ENCODE results near the gene GGT6.

GGT6 gene

DNA sequence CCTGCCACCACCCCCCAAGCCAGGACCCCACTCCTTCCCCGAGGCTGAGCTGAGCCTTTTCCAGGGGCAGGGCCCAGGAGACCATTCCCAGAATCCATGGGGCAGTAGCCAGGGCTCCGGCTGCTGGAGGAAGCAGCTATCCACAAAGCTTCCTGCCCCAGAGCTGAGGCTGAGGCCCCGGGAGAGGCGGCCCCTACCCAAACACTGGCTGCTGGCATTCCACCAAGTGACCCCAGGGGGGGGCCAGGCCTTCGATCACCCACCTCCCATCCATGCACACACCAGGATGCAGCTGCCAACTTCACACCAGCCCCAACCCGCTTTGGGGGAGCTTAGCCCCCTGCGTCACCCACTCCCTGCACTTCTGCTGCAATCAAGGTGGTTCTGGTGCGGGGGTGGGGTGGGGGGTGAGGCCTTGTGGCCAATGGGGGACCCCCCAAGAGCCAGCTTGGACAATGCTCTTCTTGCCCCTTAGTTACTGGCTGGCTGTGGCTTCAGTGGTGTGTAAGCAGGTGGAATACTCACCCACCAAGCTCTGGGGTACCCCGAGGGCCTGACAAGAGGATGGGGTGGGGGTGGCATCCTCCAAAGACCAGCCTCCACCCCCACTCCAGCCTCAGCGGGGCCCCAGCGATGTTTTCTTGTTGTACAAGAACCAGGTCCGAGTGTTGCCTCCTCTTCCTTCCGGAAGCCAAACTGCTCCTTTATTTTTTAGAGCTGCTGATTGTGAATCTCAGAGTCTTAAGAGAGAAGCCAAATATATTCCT lies 22.0 kb downstream of the GGT6 start:
- no peaks in the 10 kb centered on the region for H3K9me2 ChIP-seq (ENCODE audit: low read depth, low read length)
- no peaks in the 10 kb centered on the region for H3F3A ChIP-seq (ENCODE audit: insufficient read depth, low read length)
- H3K27ac ChIP-seq (ENCODE audit: low read depth, low read length, poor library complexity, severe bottlenecking) = no peak overlapping the region
- TF ChIP-seq EZH2 (IDR thresholded peaks at IDR 0.05; ENCODE audit: borderline replicate concordance, low read length) = no peak
- TF ChIP-seq, protein P1, sequence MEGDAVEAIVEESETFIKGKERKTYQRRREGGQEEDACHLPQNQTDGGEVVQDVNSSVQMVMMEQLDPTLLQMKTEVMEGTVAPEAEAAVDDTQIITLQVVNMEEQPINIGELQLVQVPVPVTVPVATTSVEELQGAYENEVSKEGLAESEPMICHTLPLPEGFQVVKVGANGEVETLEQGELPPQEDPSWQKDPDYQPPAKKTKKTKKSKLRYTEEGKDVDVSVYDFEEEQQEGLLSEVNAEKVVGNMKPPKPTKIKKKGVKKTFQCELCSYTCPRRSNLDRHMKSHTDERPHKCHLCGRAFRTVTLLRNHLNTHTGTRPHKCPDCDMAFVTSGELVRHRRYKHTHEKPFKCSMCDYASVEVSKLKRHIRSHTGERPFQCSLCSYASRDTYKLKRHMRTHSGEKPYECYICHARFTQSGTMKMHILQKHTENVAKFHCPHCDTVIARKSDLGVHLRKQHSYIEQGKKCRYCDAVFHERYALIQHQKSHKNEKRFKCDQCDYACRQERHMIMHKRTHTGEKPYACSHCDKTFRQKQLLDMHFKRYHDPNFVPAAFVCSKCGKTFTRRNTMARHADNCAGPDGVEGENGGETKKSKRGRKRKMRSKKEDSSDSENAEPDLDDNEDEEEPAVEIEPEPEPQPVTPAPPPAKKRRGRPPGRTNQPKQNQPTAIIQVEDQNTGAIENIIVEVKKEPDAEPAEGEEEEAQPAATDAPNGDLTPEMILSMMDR (IDR thresholded peaks at IDR 0.05; ENCODE audit: low read length) = no peak
- H3K9me3 ChIP-seq (ENCODE audit: low read length) = no peaks in the 10 kb centered on the region
- H3K27me3 ChIP-seq (ENCODE audit: insufficient read depth, low read length) = no peaks in the 10 kb centered on the region
- no peak overlapping the region for H3K4me3 ChIP-seq (ENCODE audit: low read depth, low read length, poor library complexity, severe bottlenecking)
- H3K4me2 ChIP-seq (ENCODE audit: low read length) = no peak overlapping the region
- no peak overlapping the region for H2AFZ ChIP-seq (ENCODE audit: low read length)
- no peaks in the 10 kb centered on the region for H4K20me1 ChIP-seq (ENCODE audit: insufficient read depth, low read length)
- H3K79me2 ChIP-seq (ENCODE audit: insufficient read depth, low read length) = no peaks in the 10 kb centered on the region
- peaks cover 64% of the 10 kb centered on the region for H3K36me3 ChIP-seq (ENCODE audit: insufficient read depth, low read length)
- no peaks in the 10 kb centered on the region for H3K4me1 ChIP-seq (ENCODE audit: insufficient read depth, low read length, severe bottlenecking)
- no peak overlapping the region for H3K9ac ChIP-seq (ENCODE audit: low read length)

DNA sequence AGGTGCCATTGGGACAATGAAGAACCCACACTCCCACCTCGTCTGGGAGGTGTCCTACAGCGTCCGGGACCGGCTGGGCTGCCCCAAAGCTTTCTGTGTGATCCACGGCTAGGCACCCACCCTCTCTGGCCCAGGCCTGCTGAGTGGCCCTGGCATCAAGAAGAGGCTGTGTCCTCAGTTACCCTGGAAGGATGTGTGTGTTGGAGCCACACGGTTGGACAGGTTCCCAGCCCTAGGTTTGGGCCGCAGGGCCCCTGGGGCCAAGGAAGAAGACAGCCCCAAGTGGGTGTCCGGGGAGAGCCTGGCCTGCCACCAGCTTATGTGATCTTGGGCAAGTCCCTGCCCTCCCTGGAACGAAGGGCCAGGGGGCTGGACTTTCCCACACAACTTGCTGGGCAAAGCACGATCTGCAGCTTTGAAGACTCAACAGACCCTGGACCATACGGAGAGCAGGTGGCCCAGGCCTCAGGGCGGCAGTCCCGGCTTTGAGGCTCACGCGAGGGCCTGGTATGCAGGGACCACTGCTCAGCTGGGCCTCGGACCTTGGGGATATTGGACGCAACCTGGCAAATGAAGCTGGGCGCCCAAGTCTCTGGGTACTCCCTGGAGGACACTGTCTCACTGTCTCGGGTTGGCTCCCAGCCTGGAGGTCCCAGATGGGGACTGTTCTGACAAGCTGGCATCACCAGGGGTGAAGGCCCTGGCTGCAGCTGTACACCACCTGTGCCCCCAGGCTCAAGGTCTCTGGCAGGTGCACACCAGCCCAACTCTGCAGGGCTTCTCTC lies 22.7 kb downstream of the GGT6 start:
- Histone ChIP-seq H3K27ac (ENCODE audit: low read depth, low read length, poor library complexity, severe bottlenecking) (no peak overlapping the region), H3K36me3 (ENCODE audit: insufficient read depth, low read length) (peaks cover 57% of the 10 kb centered on the region), H2AFZ (ENCODE audit: low read length) (no peak overlapping the region), H3K4me3 (ENCODE audit: low read depth, low read length, poor library complexity, severe bottlenecking) (no peak overlapping the region), H3K9ac (ENCODE audit: low read length) (no peak overlapping the region), H3K27me3 (ENCODE audit: insufficient read depth, low read length) (peaks cover 2% of the 10 kb centered on the region; the same call in 1 of the 2 replicates), H3K9me2 (ENCODE audit: low read depth, low read length) (no peaks in the 10 kb centered on the region), H4K20me1 (ENCODE audit: insufficient read depth, low read length) (no peaks in the 10 kb centered on the region), H3K9me3 (ENCODE audit: low read length) (no peaks in the 10 kb centered on the region), H3F3A (ENCODE audit: insufficient read depth, low read length) (no peaks in the 10 kb centered on the region), H3K4me2 (ENCODE audit: low read length) (no peak overlapping the region), H3K4me1 (ENCODE audit: insufficient read depth, low read length, severe bottlenecking) (no peaks in the 10 kb centered on the region), H3K79me2 (ENCODE audit: insufficient read depth, low read length) (no peaks in the 10 kb centered on the region)
- TF ChIP-seq, protein P1 (IDR thresholded peaks at IDR 0.05; ENCODE audit: low read length) = no peak
- no peak for TF ChIP-seq EZH2 (IDR thresholded peaks at IDR 0.05; ENCODE audit: borderline replicate concordance, low read length)

DNA sequence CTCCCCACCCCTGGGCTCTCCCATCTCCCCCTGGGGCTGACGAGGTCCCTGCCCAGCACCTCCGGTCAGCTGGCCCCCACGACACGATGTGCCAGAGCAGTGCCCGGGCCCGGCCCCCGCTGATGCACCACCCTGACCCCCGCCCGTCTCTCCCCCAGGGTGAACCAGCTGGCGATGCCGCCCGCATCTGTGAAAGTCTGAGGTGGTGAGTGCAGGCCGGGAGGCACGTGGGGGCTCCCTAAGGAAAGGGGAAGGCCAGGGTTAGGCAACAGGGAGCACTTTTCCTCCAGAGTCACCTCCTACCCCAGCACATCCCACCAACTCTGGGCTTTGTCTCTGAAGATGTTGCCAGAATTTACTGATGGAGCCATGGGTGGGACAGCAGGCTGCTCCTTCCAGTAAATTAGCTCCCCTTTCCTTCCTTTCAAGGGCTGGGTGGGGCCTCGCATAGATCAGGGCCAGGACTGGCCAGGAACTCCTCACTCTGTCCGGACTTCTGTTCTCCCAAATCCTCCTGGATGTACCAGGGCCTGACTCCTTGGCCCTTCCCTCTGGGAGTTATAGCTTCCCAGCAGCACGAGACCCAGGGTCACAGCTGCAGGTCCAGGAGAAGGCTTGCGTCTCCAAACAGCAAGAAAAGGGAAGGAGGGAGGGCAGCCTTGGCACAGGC lies 23.5 kb downstream of the GGT6 start:
- H3K4me3 ChIP-seq (ENCODE audit: low read depth, low read length, poor library complexity, severe bottlenecking) = no peak overlapping the region
- H3K36me3 ChIP-seq (ENCODE audit: insufficient read depth, low read length) = peaks cover 49% of the 10 kb centered on the region
- H3K4me2 ChIP-seq (ENCODE audit: low read length) = no peak overlapping the region

More for the DNA sequence above, 23.5 kb downstream of the GGT6 start:
- Histone ChIP-seq H3K9ac (ENCODE audit: low read length) (no peak overlapping the region), H3K27ac (ENCODE audit: low read depth, low read length, poor library complexity, severe bottlenecking) (no peak overlapping the region), H3K27me3 (ENCODE audit: insufficient read depth, low read length) (peaks cover 7% of the 10 kb centered on the region; the same call in 1 of the 2 replicates), H2AFZ (ENCODE audit: low read length) (no peak overlapping the region), H3K4me1 (ENCODE audit: insufficient read depth, low read length, severe bottlenecking) (no peaks in the 10 kb centered on the region), H3F3A (ENCODE audit: insufficient read depth, low read length) (no peaks in the 10 kb centered on the region), H3K9me2 (ENCODE audit: low read depth, low read length) (no peaks in the 10 kb centered on the region), H3K9me3 (ENCODE audit: low read length) (no peaks in the 10 kb centered on the region), H4K20me1 (ENCODE audit: insufficient read depth, low read length) (no peaks in the 10 kb centered on the region), H3K79me2 (ENCODE audit: insufficient read depth, low read length) (no peaks in the 10 kb centered on the region)
- TF ChIP-seq EZH2 (IDR thresholded peaks at IDR 0.05; ENCODE audit: borderline replicate concordance, low read length) = no peak
- TF ChIP-seq, protein P1 (IDR thresholded peaks at IDR 0.05; ENCODE audit: low read length) = no peak

Measured in OCI-LY1 (cell line).